ENCODE data around the gene CHN2. TPM values are rescaled to one million over a fixed set of nuclear protein-coding genes. Genes with fewer than 3 reads are reported as not detected.

The CHN2 gene
- total RNA-seq, 2 experiments from 2014 or later, result not detected

DNA sequence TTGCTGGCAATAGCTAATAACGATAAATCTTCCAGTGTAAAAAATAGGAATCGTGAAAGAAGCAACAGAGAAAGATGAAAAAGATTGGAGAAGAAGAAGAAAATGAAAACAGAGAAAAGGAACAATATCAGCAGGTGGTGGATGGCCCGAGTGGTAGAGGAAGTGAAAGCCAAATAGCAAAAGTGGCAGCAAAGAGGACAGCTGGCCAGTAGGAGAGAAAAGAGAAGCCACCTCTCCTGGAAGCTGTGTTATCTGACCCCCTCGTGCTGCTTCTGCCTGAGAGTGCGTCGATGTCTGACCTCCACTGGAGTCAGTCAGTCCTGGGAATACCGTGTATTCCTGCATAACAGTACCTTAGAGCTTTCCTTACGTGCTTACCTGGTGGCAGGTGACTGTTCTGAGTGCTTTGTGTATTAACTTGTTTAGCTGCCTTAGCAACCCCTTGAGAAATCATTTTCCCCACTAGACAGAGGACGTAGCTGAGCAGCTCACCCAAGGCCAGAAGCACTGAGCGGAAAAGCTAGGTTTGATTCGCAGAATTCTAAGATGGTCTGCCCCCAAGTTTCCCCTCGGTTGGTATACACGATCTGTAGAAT is 88.3 kb downstream of the CHN2 start:
- H3K4me1 Mint-ChIP-seq (ENCODE audit: low read depth), result peaks cover 7% of the 10 kb centered on the region
- CTCF ChIA-PET, result interaction anchor here (1.5 kb wide), 1 partner anchor 43 kb away, joined by 3 read pairs; no protein-coding TSS in a partner anchor
- no peak overlapping the region for H3K27ac Mint-ChIP-seq
- intact Hi-C loops (cut with micrococcal nuclease), result no loop called here
- H3K36me3 Mint-ChIP-seq (ENCODE audit: low read depth), result no peaks in the 10 kb centered on the region
- H3K27me3 Mint-ChIP-seq (ENCODE audit: low read depth), result peaks cover 13% of the 10 kb centered on the region
- no peak overlapping the region for H3K4me3 Mint-ChIP-seq
- H3K9me3 Mint-ChIP-seq, result no peaks in the 10 kb centered on the region
- no peak for DNase-seq

DNA sequence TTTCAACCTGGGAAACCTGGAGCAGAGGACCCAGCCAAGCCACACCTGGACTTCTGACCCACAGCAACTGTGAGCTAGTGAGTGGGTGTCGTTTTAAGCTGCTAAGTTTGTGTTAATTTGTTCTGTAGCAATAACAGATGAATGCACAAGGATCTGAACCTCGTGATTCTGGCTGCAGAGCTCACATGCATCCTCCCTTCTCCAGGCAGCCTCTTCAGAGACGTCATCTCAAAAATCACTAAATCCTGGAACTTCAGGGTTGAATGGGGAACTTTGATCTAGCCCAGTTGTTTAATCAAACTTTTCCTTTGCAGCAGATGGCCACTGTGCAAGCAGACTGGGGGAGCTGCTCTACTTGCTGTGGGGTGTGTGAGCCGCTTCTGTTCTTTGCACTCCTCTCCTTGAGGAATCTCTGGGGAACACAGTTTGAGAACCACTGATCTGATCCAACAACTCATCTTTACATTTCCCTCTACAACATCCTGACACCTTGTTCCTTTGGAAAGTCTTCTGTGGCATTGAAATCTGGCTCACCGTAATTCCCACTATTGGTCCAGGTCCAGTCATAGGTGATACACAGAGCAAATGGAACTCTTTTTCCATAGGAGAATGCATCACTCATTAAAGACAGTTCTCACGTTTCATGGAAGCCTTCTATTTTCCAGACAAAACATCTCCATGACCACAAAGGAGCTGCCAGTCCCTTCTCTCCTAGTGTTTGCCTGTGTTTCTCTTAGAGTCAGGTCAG is 90.3 kb downstream of the CHN2 start:
- Mint-ChIP-seq H3K4me3 (no peak overlapping the region), H3K27ac (no peak overlapping the region), H3K4me1 (ENCODE audit: low read depth) (peaks cover 7% of the 10 kb centered on the region), H3K9me3 (no peaks in the 10 kb centered on the region), H3K27me3 (ENCODE audit: low read depth) (peaks cover 14% of the 10 kb centered on the region), H3K36me3 (ENCODE audit: low read depth) (no peaks in the 10 kb centered on the region)
- CTCF ChIA-PET, result interaction anchor here (1.2 kb wide), 1 partner anchor 22 kb away, joined by 4 read pairs; no protein-coding TSS in a partner anchor
- intact Hi-C loops (cut with micrococcal nuclease), result loop anchor here (2.0 kb wide), 1 partner anchor 40 kb away; no protein-coding TSS in a partner anchor
- no peak for DNase-seq

GRCh38 chr7:29285444-29285793 is 90.8 kb downstream of the CHN2 start:
- Mint-ChIP-seq H3K4me3 (no peak overlapping the region), H3K27me3 (ENCODE audit: low read depth) (peaks cover 14% of the 10 kb centered on the region), H3K27ac (no peak overlapping the region), H3K9me3 (no peaks in the 10 kb centered on the region), H3K4me1 (ENCODE audit: low read depth) (peaks cover 7% of the 10 kb centered on the region), H3K36me3 (ENCODE audit: low read depth) (no peaks in the 10 kb centered on the region)
- CTCF ChIA-PET, result no interaction called here
- DNase-seq, result peak; percentile 67
- intact Hi-C loops (cut with micrococcal nuclease), result loop anchor here (2.0 kb wide), 1 partner anchor 41 kb away; no protein-coding TSS in a partner anchor

- H3K4me1 Mint-ChIP-seq (ENCODE audit: low read depth), result peaks cover 7% of the 10 kb centered on the region
- intact Hi-C loops (cut with micrococcal nuclease), result loop anchor here (2.0 kb wide), 1 partner anchor 41 kb away; no protein-coding TSS in a partner anchor
- CTCF ChIA-PET, result no interaction called here
- DNase-seq, result no peak
- H3K36me3 Mint-ChIP-seq (ENCODE audit: low read depth), result no peaks in the 10 kb centered on the region
- peaks cover 14% of the 10 kb centered on the region for H3K27me3 Mint-ChIP-seq (ENCODE audit: low read depth)
- H3K27ac Mint-ChIP-seq, result no peak overlapping the region
- H3K9me3 Mint-ChIP-seq, result no peaks in the 10 kb centered on the region
- no peak overlapping the region for H3K4me3 Mint-ChIP-seq
These were observed 91.3 kb downstream of the CHN2 start for GRCh38 chr7:29285861-29286260.

DNA sequence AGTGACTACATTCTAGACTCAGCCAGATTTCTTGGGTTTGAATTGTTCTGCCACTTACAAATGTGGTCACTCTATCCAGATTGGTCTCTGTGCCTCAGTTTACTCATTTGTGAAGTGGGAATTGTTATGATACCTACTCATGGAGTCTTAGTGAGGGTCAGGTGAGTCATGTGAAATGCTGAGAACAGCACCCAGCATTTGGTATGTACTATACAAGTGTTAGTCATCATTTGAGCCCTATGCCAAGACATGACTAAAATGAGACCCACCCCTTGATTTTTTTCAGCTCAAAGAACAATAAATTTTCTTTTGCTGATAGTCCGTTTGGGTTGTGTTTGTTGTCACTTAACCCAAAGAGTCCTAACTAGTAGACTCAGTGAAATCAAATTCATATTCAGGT is 92.8 kb downstream of the CHN2 start:
- Mint-ChIP-seq H3K4me1 (ENCODE audit: low read depth) (peaks cover 7% of the 10 kb centered on the region), H3K4me3 (no peak overlapping the region), H3K9me3 (no peaks in the 10 kb centered on the region), H3K27ac (no peak overlapping the region), H3K27me3 (ENCODE audit: low read depth) (peaks cover 14% of the 10 kb centered on the region), H3K36me3 (ENCODE audit: low read depth) (no peaks in the 10 kb centered on the region)
- no peak for DNase-seq
- intact Hi-C loops (cut with micrococcal nuclease), result no loop called here
- CTCF ChIA-PET, result no interaction called here

DNA sequence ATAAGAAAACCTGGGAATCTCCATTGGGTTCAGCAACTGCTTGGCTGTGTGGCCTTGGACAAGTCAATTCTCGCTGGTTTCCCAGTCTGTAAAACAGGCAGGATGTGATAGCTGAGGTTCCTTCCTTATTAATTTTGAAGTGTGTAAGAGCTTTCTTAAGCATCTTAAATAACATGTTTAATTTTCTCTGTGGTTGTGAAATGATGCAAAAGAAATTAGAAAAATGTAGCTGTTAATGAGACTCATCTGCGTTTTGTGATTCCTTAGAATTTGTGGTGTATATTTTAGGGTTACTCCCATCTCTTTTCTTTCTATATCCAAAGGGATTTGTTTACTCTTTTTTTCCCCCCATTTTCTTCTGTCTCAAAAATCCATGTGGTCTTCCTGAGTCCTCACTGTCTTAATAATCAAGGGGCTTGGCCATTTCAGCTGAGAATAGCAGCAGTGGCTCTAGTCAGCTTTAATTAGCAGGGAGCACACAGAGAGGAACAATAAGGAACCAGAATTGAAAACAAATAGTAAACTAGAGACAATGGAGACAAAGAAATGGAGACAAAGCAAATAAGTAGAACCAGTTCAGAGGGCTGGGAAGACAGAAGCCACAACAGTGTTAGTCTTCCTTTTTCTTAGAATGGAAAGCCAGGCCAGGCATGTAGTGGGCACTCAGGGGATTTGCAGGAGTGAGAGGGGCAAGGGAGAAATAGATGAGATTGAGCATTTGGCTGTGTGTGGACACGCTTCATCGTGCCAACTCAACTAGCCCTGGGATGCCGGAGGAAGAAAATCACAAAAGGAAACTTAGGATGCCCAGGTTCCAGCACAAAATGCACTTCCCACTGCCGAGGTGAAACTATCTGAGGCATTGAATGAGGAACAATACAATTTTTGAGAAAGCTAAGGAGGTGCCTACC is 93.9 kb downstream of the CHN2 start:
- no peak for DNase-seq
- Mint-ChIP-seq H3K9me3 (no peaks in the 10 kb centered on the region), H3K27ac (no peak overlapping the region), H3K4me3 (no peak overlapping the region), H3K27me3 (ENCODE audit: low read depth) (peaks cover 10% of the 10 kb centered on the region), H3K36me3 (ENCODE audit: low read depth) (no peaks in the 10 kb centered on the region), H3K4me1 (ENCODE audit: low read depth) (peaks cover 7% of the 10 kb centered on the region)
- intact Hi-C loops (cut with micrococcal nuclease), result no loop called here
- CTCF ChIA-PET, result no interaction called here

DNA sequence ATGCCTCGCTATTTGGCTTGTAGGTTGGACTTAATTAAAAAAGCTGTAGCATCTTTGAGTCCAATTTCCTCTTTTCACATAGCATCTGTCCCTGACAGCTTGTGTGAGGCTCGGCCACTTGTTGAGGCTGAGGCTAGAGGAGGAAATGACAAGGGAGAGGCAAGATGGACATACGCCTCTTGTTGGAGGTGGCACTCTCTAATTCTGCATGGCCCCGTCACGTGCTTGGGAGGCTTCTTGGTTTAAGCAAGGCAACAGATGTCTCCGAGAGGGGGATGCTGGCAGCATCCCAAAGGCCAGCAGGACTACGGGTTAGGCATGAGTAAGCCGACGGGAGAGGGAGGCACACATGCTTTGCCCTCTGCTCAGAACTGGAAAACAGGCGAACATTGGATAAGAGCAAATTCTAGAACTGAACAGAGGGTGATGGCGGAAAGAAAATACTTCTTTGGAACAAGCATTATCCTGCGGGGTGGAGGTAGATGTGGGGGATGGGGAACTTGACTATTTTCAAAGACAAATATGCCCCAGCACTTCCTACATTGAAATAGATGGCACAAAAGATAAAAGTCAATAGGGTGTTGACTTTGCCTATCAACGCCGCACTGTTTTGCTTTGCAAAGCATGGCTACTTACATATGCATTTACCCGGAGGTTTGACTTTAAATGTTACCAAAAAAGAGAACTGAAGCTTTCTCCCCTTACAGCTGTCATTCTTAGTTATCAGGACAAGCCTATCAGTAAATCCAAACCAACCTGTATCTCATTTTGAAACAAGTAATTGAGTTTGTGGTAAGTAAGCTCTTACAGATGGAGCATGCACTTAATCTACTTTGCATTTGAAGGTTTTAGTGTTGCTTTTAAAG is 94.8 kb downstream of the CHN2 start:
- intact Hi-C loops (cut with micrococcal nuclease), result no loop called here
- CTCF ChIA-PET, result no interaction called here
- H3K36me3 Mint-ChIP-seq (ENCODE audit: low read depth), result no peaks in the 10 kb centered on the region

GRCh38 chr7:29290829-29291228 is 96.3 kb downstream of the CHN2 start:
- H3K27ac Mint-ChIP-seq, result no peak overlapping the region
- CTCF ChIA-PET, result no interaction called here

More for the DNA sequence above, 94.8 kb downstream of the CHN2 start:
- no peaks in the 10 kb centered on the region for H3K9me3 Mint-ChIP-seq
- H3K27me3 Mint-ChIP-seq (ENCODE audit: low read depth), result peaks cover 10% of the 10 kb centered on the region
- DNase-seq, result no peak
- no peak overlapping the region for H3K4me3 Mint-ChIP-seq
- H3K4me1 Mint-ChIP-seq (ENCODE audit: low read depth), result peaks cover 7% of the 10 kb centered on the region
- no peak overlapping the region for H3K27ac Mint-ChIP-seq

GRCh38 chr7:29291723-29292618 is 97.4 kb downstream of the CHN2 start:
- CTCF ChIA-PET, result no interaction called here
- Mint-ChIP-seq H3K27me3 (ENCODE audit: low read depth) (peaks cover 10% of the 10 kb centered on the region), H3K4me3 (no peak overlapping the region), H3K4me1 (ENCODE audit: low read depth) (no peaks in the 10 kb centered on the region), H3K9me3 (no peaks in the 10 kb centered on the region), H3K27ac (no peak overlapping the region), H3K36me3 (ENCODE audit: low read depth) (no peaks in the 10 kb centered on the region)
- no peak for DNase-seq
- intact Hi-C loops (cut with micrococcal nuclease), result no loop called here

More at GRCh38 chr7:29290829-29291228, 96.3 kb downstream of the CHN2 start:
- H3K4me1 Mint-ChIP-seq (ENCODE audit: low read depth), result no peaks in the 10 kb centered on the region
- no peak overlapping the region for H3K4me3 Mint-ChIP-seq
- no peak for DNase-seq
- peaks cover 10% of the 10 kb centered on the region for H3K27me3 Mint-ChIP-seq (ENCODE audit: low read depth)
- intact Hi-C loops (cut with micrococcal nuclease), result no loop called here
- no peaks in the 10 kb centered on the region for H3K9me3 Mint-ChIP-seq
- no peaks in the 10 kb centered on the region for H3K36me3 Mint-ChIP-seq (ENCODE audit: low read depth)

- Mint-ChIP-seq H3K36me3 (ENCODE audit: low read depth) (no peaks in the 10 kb centered on the region), H3K9me3 (no peaks in the 10 kb centered on the region), H3K4me1 (ENCODE audit: low read depth) (no peaks in the 10 kb centered on the region), H3K27me3 (ENCODE audit: low read depth) (peaks cover 8% of the 10 kb centered on the region), H3K27ac (no peak overlapping the region), H3K4me3 (no peak overlapping the region)
- intact Hi-C loops (cut with micrococcal nuclease), result no loop called here
- DNase-seq, result no peak
- CTCF ChIA-PET, result no interaction called here
These were observed 98.5 kb downstream of the CHN2 start for GRCh38 chr7:29292886-29293658.

Measured in activated naive CD4-positive, alpha-beta T cell treated with anti-CD3 and anti-CD28 coated beads for 36 hours (primary cell).